HG02884 (cell line): Measurements from ENCODE around the gene GARIN5A.

Experiments
- ATAC-seq: cut with Tn5 transposase; IDR thresholded peaks from one replicate; pipeline ENCODE4 v1.9.1; 2021; ENCODE audit warnings: mild to moderate bottlenecking, moderate library complexity; ENCODE audit not compliant: unreplicated experiment

Gene GARIN5A

DNA sequence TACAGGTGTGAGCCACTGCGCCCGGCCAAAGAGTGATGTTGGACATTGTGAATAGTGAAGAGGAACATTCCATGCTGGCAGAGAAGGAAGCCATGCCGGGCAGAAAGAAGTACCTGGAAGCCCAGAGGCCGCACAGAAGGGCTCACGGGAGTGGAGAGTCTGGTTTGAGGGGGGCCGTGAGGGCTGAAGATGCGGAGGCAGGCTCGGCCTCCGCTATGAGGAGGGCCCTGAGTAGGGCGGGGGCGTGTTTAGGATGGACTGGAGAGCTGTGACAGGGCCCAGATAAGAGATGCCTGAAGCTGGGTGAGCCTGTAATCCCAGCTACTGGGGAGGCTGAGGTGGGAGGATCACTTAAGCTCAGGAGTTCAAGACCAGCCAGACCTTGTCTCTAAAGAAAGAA lies 32.7 kb upstream of the GARIN5A start:
- ATAC-seq: no peak

DNA sequence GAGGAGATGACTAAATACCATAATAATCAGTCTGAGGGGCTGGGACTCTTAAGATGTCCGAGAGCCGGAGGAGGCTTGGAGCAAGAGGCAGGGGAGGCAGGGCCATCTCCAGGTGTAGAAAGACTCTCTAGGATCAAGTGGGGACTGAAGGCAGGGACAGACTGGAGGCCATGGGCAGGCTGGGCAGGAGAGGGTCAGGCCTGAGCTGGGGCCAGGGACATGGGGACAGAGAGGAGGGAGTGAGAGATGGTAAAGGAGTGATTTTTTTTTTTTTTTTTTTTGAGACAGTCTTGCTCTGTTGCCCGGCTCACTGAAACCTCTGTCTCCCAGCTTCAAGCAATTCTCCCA lies 32.2 kb upstream of the GARIN5A start:
- no peak for ATAC-seq

DNA sequence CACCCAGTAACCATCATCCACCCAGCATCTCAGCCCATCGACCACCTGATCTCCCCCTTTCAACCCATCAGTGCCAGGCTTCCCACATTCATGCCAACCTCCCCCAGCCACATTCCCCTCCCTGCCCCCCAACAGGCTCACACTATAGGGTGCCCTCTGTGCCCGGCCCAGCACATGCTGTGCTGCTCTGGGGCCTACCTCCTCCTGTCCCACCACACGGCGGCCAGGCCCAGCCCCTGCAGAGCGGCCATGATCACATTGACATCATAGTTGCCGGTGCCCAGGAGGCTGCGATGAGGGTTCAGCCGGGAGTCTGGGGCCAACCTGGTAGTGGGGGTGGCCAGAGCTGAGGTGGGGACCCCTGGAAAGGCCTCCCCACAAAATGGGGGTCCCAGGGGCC lies 30.7 kb upstream of the GARIN5A start:
- ATAC-seq: no peak

DNA sequence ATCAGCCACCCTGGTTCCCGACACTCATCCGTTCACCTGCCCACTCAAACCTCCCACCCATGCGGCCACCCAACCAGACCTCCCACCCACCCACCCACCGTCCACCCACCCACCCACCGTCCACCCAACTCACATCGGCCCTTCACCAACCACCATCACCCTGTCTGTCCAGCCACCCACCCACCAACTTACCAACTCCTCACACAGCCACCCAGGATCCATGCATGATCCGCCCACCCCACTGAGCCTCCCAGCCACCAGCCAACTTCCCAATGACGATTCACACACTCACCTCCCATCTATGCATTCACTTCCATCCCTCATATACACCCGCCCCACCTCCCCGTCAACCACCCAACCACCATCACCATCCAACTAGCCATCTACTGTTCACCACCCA lies 30.1 kb upstream of the GARIN5A start:
- no peak for ATAC-seq

DNA sequence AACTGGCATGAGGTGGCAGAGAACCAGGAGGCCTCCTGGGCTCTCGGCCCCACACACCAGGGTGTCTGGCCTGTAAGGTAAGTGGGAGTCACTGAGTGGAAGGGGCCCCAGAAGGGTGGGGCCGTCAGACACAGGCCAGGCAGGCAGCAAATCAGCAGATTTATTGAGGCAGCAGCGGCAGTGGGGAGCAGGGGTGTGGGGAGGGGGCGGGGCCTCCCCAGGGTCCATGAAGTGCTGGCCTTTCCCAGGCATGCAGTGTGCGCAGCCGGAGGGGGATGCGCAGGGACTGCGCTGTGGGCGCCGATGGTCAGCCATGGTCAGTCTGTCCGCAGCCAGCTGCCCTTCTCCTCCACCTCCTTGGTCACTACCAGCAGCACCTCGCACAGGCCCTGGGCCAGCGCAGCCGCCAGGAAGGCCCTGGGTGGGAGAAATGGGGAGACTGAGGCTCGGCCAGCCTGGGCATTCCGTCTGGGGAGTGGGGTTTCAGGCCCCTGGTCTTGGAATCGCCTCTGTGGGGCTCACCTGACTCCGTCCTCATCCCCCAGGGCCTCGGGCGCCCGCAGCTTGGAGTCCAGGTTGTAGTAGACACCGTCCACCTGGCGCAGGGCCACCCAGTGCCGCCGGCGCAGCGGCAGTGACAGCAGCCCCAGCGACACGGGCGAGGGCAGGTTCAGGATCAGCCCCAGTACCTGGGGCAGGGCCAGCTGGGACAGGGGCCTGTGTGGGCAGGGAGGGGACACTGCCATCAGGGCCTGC lies 29.4 kb upstream of the GARIN5A start:
- ATAC-seq: no peak

DNA sequence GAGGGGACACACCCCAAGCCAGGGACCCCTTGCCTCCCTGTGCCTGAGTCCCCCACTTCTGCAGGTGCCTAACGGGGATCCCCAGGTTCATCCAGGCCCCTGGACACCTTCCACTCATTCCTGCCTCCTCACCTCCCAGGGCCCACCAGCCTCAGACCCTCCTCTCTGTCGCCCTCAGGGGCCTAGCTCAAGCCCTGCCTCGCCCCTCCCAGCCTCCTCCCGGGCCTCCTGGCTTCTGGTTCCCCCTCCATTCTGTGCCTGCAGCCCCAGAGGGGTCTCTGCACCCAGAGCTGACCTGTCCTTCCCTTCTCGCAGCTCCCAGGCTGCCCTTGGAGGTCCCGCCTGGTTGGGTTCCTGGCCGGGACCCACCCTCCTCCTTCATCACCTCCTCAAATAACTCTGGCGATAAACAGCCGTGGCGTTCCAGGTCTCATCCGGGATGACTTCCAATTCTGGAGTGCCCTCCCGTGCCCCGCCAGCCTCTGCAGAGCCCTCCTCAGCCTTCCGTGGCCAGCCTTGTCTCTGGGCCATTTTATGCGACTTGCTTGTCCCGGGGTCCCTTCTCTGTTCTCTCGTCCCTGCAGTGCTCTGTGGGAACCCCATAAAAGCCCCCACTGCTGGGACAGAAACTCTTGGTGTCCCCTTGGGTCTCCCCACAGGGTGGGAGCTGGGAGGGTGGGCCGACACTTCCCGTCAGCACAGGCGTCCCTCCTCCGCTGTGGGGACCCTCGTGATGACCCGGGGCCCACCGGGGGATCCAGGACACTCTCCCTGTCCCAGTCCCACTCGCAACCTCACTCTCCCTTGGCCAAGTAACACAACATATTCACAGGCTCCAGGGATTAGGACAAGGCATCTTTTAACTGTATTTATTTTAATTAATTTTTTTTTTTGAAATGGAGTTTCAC lies 25.2 kb upstream of the GARIN5A start:
- ATAC-seq: no peak

DNA sequence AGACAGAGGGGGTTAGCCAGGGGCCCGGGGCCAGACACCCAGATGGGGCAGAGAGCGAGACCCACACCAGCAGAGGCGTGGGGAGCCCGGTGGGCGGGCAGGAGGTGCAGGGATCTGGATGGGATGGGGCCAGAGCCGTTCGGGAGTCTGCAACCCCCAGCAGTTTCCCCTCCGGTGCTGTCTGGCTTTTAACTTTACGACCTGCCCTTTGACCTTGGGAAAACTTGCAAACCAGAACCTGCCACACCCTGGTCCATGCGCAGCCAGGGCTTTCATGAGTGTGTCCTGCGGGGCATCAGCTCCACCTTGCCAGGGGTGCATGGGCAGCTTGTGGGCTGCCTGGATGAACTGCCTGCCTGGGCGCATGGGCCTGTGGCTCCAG lies 24.5 kb upstream of the GARIN5A start:
- no peak for ATAC-seq

DNA sequence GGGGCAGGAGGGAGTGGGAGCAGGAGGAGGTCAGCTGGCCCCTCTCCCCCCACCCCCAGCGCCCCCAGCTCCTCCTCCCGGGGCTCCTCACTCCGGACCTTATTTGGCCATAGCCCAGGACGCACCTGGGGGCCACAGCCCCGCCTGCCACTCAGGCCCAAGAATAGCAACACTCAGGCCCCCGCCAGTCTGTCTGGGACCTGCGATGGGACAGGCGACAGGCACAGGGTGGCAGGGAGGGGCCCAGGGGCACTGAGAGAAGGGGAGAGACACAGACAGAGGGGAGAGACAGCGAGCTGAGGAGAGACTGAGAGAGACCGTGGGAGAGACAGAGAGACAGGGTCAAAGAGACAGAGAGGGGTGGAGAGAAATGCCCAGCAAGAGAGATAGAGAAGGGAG lies 24.1 kb upstream of the GARIN5A start:
- no peak for ATAC-seq

DNA sequence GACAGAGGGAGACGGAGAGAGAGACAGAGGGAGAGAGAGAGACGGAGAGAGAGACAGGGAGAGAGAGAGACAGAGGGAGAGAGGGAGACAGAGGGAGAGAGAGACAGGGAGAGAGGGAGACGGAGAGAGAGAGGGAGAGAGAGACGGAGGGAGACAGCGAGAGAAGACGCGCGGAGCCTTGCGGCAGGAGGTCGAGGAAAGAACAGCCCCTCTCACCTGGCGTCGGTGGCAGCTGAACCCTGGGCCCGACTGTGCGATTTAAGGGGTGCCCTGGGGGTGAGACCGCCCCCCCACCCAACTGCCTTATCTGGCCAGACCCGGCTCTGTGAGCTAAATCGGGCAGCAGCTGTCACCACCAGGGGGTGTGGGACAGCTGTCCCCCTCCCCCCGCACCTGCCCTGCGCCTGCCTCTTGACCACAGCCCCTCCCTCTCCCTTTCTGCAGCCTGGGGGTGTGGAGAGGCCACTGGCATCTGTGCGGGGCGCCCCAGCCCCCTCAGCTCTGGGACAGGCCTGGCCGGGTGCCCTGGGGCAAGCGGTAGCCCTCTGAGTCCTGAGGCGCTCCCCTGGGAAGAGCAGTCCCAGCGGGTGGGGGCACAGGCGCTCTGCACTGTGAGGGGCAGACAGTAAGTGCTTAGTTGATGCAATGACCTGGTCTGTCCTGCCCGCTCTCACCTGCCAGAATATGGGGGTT lies 23.6 kb upstream of the GARIN5A start:
- no peak for ATAC-seq

DNA sequence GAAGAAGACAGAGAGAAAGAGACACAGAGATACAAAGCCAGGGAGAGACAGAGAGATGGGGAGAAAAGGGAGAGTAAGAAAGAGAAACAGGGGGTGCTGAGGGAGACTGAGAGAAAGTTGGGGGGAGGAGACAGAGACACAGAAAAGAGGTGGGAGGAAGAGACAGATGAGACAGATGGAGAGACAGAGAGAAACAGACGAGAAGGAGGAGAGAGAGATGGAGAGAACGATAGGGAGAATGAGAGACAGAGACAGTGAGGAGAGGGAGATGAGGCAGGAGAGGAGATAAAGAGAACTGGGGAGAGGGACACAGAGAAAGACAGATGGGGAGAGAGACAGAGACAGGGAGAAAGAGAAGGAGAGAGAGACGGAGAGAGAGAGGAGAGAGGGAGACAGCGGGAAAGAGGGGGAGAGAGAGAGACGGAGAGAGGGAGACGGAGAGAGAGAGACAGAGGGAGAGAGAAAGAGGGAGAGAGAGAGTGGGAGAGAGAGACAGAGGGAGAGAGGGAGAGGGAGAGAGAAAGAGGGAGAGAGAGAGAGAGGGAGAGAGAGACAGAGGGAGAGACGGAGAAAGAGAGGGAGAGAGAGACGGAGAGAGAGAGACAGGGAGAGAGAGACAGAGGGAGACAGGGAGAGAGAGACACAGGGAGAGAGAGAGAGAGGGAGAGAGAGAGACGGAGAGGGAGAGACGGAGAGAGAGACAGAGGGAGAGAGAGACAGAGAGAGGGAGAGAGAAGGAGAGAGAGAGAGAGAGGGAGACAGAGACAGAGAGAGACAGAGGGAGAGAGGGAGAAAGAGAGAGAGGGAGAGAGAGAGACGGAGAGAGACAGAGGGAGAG lies 21.8 kb upstream of the GARIN5A start:
- ATAC-seq: no peak

DNA sequence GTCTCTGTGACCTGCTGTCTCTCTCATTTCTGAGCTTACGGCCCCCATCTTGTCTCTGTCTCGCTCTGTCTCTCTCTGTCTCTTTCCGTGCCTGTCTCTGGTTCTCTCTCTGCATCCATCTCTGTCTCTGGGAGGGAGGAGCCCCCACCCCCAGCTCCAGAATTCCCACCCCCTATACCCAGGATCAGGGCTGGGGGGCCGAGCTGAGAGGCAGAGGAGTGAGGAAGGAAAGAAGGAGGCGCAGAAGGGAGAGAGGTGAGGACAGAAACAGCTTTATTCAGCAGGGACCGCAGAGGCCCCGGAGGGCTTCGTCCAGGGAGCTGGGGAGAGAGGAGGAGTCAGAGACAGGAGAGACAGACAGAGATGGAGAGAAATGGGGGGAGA lies 20.4 kb upstream of the GARIN5A start:
- ATAC-seq: no peak

DNA sequence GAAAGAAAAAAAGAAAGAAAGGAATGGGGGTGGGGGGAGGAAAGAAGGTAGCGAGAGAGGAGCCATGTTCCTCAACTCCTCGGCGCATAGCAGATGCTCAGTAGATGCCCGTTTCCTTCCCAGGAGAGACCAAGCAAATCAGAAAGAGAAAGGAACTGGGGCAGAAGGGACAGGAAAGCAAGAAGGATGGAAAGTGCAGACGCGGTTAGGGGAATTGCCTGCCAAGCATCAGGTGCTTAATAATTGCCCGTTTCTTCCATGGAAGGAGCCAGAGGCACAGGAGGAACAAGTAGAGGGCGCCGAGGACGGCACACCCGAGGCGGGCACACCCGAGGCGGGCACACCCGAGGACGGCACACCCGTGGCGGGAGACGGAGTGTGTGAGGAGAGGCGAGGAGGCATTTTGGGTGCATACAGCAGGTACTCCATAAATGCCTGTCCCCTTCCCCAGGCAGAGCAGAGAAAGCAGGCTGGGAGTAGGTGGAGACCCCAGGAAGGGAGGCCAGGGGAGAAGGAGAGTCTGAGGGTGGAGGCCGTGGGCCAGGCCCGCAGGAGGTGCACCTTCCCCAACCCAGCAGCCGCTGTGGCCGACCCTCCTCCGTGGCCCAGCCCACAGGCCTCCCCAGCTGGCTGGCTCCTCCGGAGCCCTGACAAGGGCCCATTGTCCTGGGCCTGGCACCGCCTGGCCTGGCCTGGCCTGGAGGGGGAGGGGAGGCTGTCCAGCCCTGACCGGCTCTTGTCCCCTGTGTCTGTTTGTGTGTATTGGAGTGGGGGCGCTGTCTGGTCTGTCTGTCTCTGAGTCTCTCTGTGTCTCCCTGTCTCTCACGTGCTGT lies 19.8 kb upstream of the GARIN5A start:
- ATAC-seq: no peak

DNA sequence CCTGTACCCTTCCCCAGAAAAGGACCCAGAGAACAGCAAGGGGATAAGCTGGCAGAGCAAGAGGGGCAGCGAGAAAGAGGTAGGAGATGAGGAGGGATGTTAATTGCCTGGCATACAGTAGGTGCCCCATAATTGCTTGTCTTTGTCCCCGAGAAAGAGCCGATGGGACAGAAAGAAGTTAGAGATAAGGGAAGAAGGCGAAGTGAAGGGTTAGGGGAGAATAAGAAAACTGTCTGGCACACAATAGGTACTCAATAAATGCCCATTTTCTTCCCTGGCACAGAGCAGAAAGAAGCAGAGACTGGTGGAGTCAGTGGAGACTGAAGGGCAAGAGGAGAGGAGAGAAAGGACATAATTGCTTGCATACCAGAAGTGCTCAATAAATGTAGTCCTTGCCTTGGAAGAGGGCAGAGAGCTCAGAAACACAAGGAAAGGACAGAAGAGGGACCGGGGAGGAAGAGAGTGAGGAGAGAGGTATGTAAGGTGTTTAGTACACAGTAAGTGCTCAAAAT lies 18.4 kb upstream of the GARIN5A start:
- no peak for ATAC-seq

DNA sequence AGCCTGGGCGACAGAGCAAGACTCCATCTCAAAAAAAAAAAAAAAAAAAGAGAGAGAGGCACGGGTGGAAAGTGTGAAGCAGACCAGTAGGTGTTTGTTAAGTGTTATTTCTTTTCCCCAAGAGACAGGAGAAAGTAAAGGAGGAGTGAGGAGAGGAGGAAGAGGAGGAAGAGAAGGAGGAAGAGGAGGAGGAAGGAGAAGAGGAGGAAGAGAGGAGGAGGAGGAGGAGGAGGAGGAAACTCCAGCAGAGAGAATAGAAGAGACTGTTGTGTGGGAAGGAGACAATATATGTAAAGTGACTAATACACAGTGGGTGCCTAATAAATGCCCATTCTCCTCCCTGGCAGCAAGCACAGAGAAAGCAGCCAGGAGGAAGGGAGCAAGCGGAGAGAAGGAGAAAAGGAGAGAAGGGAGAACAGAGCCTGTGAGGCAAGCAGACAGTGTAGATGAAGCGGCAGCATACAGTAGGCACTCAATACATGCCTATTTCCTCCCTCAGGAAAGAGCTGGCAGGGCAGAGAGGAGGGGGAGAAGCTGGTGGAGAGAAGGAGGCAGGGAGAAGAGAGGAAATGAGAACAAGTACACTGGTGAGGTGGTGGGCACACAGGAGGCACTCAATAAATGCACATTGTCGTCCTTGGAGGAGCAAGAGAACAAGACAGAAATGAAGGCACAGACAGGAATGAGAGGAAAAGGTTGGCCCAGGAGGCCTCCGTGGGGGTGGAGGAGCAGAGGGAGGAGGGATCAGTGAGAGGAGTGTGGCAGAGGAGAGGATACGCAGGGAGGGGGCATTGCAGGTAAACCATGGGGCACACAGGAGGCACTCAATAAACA lies 17.8 kb upstream of the GARIN5A start:
- ATAC-seq: no peak

DNA sequence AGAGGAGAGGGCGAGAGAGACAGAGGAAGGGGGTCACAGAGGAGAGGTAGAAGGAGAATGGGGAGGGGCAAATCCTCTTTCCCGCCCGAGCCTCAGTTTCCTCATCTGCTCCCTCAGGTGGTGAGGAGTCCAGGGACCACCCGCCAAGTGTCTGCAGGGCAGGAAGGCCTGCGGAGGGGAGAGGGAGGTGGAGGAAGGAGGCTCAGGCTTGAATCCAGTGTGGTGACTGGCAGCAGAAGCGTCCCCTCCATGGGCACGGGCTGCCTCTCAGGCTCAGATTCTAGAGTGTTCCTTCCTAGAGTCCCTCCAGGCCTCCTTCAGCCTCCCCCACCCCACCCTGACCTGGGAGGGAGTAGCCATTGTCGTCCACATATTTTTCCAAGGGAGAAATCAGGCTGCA lies 16.5 kb upstream of the GARIN5A start:
- ATAC-seq: no peak

DNA sequence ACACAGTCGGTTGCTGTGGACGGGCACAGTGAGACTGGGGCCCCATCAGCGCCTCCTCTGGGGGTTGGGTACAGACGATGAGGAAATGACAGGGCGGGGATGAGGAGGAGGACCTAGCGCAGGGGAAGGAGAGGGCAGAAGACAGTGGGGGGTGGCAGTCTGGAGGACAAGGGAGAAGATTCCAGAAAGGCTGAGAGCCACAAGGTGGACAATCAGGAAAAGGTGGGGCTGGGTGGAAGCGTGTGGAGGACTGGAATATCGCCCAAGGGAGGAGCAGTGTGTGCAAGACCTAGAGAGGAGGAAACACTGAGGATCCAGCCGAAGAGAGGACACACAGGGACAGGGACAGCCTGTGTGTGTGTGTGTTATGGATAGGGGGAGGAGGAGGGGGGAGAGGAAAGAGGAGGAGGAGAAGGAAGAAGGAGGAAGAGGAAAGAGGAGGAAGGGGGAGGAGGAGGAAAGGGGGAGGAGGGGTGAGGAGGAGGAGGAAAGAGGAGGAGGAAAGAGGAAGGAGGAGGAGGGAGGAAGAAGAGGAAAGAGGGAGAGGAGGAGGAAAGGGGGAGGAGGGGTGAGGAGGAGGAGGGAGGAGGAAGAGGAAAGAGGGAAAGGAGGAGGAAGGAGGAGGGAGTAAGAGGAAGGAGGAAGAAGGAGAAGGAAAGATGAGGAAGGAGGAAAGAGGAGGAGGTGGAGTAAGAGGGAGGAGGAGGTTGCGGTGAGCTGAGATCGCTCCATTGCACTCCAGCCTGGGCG lies 15.8 kb upstream of the GARIN5A start:
- no peak for ATAC-seq

DNA sequence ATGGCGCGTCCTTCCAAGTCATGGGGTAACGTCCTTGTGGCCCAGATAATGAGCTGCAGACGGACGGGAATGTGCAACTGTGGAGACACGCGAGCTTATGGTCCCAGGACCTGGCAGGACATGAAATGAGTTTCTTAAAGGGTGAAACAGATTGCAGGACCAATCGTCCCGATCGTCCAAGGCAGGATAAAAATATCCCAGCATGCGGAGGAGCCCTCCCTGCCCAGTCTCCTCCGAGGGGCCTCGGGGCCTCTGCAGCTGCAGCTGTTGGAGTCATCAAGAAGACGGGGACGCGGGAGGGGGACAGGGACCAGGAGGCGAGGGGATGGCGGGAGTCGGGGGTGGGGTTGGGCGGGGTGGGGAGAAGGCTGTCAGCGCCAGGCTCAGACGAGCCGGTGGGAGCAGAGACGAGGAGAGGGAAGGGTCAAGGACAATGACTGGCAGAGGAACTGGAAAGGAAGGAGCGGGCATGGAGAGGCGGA lies 14.4 kb upstream of the GARIN5A start:
- ATAC-seq: no peak

DNA sequence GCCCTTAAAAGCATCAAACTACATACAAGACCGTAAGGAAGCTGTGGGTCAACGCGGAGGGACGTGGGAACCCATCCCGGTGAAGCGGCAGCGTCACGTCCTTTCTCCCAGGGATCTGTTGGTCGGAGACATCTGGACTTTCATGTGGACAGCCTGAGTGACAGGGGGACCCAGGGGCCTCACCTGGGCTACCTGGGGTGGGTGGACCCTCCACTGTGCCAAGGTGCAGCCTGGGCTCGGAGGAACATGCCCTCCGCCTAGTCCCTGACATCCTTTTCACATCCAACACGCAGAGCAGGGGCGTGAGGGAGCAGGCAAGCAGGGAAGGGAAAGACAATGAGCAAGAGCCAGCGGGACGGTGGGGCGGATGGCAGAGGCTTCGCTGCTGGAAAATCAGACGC lies 13.8 kb upstream of the GARIN5A start:
- ATAC-seq: no peak
